Non-pigmented ciliary epithelial cell (primary cell): ENCODE results near the gene HNRNPDL.
"Not testable (repeated sequence)": the region's sequence is repeated elsewhere in the genome, so short reads cannot be mapped to it uniquely, and the experiment has no call there.

Source experiments
- DNase-seq: peaks from one replicate; pipeline ENCODE4 v3.0.0-alpha.2; 2010; ENCODE audit warnings: low read depth

HNRNPDL gene

DNA sequence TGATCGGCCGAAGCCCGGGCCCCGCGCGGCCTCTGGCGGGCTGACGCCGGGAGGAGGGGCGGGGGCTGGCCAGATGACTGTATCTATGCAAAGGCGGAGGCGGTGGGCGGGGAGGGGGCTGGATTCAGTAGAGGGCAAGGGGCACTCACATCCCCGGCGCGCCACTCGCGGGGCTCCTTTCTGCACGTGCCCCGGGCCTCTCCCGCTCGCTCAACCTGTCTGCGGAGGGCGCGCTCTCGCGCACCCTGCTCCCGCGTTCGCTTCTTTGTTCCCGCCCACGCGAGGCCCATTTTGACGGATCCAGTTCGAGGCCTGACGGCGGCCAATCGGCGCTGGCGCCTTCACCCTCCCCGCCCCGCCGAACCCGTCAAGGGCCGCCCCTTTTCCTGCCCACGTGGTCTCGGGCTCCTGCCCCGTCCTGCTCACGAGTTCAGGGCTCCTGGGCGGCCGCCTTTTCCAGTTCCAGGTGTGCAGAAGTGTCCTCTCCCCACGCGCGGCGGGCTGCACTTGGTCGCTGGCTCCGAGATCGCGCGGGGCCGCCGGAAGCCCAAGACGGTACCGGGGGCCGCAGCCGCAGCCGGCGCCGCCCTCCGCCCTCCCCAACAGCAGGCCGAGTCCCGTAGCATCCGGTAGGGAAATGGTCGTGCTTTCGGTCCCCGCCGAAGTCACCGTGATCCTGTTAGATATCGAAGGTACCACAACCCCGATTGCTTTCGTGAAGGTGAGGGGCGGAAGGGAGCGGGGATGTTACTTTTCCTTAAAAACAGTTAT, at the start of gene HNRNPDL, which contains the start of gene ENOPH1:
HNRNPDL (minus strand) TSS at position 270 of the 771 bp plus-strand sequence. CDS start 772 bp downstream, outside the sequence.
ENOPH1 (plus strand) TSS at position 398 of the 771 bp plus-strand sequence; CDS start at position 638, 240 bp downstream.
- peak; percentile 78 for DNase-seq

DNA sequence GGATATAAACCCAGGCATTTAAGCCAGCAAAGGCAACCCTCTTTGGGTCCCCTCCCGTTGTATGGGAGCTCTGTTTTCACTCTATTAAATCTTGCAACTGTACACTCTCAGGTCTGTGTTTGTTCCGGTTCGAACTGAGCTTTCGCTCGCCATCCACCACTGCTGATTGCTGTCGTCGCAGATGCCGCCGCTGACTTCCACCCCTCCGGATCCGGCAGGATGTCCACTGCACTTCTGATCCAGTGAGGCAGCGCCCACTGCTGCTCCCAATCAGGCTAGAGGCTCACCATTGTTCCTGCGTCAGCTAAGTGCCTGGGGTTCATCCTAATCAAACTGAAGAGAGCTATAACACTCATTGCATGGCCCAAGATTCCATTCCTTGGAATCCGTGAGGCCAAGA, 49.3 kb upstream of the HNRNPDL start:
- DNase-seq: no peak

DNA sequence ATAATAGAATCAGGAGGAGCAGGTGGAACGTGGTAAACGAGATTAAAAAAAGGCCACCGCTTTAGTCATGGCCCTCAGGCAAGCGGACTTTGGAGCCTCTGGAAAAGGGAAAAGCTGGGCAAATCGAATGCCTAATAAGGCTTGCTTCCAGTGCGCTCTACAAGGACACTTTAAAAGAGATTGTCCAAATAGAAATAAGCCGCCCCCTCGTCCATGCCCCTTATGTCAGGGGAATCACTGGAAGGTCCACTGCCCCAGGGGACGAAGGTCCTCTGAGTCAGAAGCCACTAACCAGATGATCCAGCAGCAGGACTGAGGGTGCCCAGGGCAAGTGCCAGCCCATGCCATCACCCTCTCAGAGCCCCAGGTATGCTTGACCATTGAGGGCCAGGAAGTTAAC, 47.2 kb upstream of the HNRNPDL start:
- not testable (repeated sequence) for DNase-seq

DNA sequence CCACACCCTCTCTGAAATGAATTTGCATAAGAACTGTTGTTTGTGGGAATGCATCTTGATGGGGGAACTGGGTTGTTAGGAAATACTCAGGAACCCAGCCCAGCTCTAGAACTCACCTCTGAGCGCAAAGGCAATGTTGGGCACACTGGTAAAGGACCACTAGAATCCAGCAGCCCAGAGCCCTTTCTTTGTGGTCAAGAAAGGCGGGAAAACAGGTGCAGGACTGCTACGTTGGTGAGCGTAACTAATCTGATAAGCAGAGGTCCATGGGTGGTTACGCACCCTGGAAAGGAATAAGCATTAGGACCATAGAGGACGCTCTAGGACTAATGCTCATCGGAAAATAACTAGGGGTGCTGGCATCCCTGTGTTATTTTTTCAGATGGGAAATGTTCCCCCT, 45.7 kb upstream of the HNRNPDL start:
- not testable (repeated sequence) for DNase-seq

DNA sequence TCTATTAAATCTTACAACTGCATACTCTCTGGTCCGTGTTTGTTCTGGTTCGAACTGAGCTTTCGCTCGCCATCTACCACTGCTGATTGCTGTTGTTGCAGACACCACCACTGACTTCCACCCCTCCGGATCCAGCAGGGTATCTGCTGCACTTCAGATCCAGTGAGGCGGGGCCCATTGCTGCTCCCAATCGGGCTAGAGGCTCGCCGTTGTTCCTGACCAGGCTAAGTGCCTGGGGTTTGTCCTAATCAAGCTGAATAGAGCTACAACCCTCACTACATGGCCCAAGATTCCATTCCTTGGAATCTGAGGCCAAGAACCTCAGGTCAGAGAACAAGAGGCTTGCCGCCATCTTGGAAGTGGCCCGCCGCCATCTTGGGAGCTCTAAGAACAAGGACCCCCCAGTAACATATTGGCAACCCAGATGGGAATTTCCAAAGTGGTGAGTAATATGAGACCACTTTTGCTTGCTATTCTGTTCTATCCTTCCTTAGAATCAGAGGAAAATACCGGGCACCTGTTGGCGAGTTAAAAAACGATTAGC, 43.4 kb upstream of the HNRNPDL start:
- DNase-seq: no peak

DNA sequence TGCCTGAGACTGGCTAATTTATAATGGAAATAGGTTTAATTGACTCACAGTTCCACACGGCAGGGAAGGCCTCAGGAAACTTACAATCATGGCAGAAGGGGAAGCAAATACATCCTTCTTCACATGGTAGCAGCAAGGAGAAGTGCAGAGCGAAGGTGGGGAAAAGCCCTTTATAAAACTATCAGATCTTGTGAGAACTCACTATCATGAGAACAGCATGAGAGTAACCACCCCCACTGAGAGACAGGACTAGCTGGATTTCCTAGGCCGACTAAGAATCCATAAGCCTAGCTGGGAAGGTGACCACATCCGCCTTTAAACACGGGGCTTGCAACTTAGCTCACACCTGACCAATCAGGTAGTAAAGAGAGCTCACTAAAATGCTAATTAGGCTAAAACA, 42.8 kb upstream of the HNRNPDL start:
- DNase-seq: not testable (repeated sequence)

DNA sequence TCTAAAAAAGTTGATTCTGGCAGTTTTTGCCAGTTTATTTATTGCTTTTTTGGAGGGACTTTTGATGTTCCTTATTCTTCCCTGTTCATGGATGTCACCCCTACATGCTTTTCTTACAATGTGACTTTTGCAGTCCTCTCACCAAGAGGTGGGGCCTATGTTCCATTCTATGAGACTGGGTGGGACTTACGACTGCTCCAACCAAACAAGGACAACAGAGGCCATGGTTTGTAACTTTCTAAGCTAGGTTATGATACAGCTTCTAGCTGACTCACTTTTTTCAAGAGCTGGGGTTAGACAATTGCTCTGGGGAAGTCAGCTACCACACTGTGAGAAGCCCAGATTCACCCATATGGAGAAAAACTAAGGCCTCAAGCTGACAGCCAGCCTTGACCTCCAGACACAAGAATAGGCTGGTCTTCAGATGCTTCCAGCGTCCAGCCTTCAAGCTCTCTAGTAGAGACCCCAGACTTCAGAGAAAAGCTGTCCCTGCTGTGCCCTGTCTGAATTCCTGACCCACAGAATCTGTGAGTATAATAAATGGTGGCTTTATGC, 39.6 kb upstream of the HNRNPDL start:
- DNase-seq: peak; percentile 47

DNA sequence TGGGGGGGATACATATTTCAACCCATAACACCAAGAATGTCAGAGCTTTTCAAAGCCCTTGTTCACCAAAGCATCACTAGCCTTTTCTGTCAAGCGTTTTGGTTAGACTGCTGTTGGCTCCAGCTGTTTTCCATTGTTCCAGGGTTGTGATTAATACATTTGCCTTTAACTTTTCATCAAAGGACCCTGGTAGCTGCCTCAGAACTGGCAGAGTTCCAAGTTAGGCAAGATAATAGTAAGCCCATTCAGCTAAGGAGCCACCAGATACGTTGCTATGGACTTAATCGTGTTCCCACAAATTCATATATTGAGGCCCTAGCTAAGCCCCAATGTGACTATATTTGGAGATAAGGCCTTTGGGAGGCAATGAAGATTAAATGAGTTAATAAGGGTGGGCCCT, 37.2 kb upstream of the HNRNPDL start:
- DNase-seq: no peak

DNA sequence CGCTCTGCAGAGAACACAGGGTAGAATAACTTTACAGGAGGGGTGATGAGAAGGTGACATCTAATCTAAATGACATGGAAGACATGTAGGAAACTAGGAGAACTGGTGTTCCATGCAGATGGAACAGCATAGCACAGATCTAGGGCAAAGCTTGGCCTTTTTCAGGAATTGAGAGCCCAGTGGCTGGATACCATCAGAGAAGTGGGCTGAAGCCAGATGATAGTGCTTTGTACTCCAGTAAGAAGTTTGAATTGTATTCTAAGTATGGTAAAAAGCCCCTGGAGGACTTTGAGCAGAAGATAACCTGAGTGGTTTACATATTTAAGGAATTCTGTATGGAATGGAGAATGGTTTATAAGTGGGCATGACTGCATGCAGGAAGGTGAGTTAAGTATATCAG, 33.0 kb upstream of the HNRNPDL start:
- no peak for DNase-seq

DNA sequence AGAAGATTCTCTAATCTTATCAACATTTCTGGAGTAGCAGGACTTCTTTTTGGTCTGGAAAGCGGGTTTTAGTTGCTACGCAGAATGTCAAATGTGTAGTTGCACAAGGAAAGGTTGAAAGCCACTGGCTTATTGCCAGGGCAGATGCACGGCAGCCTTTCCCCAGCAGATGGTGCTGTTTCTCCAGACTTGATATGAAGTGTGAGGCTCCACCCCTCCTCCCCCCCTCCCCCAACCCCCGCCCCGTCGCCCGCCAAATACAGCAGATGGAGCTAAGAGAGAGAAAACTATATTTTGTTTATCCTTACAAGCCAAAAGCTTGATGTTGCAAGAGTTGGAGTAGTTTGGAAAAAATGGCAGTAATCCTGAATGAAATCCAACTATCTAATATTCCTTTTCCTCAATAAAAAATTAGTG, 32.2 kb upstream of the HNRNPDL start:
- DNase-seq: peak; percentile 48

DNA sequence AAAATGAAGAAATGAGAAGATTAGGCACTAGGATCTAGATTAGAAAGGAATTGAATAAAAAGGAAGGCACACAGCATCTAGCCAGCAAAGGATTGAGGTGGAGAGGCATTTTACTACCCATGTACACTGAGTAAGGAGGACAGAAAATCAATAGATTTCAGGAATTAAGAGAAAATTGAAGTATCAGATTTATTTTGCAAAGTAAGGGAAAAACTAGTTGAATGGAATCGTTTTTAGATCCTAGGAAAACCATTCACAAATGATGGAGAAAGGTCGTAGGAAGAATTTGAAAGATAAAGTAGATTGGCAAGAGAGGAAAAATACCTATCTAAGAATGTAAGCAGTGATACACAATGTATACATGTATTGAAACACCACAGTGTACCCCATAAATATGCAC, 31.4 kb upstream of the HNRNPDL start:
- no peak for DNase-seq

DNA sequence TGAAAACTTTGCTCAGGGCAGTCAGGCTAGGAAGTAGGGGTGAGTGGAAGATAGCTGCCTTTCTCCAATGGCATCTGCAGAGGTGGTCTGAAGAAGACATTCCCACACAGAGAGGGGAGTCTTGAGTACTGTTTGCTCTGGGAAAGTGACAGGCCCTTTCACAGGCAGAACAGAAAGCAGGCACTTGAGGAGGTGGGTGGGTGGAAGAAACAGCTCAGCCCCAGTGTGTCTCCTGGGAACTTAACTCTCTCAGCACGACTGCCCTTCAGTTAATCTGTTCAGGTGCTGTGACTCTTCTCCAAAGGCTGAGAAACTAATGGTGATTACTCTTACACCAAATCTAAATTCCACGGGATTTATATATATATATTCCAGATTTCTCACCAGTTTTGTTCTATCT, 28.5 kb upstream of the HNRNPDL start:
- no peak for DNase-seq

DNA sequence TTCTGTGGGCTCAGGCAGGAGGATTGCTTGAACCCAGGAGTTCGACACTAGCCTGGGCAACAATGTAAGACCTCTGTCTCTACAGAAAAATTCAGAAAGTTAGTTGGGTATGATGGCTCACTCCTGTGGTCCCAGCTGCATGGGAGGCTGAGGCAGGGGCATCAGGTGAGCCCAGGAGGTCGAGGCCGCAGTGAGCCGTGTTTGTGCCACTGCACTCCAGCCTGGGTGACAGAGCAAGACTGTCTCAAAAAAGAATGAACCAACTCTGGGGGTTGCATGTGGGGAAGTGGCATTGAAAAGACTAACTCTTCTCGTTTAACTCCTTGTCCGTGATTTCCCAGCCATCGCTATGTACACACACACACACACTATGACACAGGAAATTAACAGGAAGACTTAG, 27.0 kb upstream of the HNRNPDL start:
- no peak for DNase-seq

DNA sequence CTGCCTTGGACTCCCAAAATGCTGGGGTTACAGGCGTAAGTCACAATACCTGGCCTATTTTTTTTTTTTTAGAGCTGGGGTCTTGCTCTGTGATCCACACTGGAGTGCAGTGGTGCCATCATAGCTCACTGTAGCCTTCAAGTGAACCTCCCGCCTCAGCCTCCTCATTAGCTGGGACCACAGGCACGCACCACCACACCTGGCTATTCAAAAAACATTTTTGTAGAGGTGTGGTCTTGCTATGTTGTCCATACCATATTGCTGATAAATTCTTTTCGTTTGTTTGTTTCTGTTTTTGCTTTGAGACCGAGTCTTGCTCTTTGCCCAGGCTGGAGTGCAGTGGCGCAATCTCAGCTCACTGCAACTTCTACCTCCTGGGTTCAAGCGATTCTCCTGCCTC, 21.8 kb upstream of the HNRNPDL start:
- DNase-seq: no peak

DNA sequence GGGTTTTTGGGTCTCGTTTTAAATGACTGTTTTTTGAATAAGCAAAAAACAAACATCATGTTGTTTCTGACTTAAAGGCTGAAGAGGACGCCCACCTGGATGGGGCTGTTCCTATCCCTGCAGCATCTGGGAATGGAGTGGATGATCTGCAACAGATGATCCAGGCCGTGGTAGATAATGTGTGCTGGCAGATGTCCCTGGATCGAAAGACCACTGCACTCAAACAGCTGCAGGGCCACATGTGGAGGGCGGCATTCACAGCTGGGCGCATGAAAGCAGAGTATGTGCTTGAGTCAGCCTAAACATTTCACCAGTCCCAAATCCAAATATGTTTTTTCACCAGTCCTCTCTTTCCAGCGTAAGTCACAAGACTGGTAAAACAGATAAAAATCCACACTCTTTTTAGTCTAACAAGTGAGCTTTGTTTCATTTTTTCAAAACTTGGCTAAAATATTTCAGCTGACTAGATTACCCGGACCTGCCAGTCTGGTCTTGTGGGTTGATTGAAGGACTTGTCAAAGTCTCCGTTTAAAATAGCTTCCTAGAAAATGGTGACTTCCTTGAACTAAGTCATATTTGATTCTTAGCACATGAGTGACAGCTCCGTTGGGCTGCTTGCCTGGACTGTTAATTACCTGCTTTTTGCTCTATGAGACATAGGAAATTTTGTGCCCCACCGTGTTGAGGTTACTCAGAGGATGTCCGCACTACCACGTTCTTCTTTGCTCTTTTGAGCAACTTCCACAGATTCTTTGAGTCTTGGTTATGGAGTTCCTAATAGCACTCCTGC, 20.9 kb upstream of the HNRNPDL start:
- DNase-seq: no peak

DNA sequence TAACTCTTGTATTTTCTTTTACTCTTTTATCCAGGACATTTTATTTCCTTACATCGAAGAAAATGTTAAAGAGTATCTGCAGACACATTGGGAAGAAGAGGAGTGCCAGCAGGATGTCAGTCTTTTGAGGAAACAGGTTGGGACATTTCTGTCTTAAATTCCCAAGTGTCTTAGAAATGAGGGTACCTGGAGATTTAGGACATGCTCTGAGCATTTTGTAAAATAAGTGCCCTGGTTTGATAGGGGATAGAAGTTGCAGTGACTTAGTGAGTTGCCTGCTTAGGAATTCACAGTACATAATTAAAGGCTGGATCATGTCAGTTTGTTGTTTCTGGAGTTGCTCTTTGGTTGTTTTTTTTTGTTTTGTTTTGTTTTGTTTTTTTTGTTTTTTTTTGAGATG, 17.6 kb upstream of the HNRNPDL start:
- DNase-seq: no peak

DNA sequence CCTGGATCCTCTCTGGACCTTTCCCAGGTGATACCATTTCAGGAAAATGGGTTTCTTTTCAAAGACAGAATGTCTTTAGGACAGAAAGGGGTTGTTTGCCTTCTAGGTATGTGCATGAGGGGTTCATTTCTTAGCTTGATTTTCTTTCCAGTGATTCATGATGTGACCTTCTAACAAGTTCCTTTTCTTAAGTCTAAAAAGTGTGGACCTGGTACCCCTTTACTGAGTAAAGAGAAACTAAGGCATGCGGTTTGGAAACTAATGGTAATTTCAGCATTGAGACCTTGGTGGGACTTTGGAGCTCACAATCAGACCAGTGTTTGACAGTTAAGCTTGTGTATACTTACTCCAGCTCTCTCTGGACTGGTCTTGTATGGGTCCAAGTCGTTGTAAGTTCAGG, 8.8 kb upstream of the HNRNPDL start:
- DNase-seq: no peak

DNA sequence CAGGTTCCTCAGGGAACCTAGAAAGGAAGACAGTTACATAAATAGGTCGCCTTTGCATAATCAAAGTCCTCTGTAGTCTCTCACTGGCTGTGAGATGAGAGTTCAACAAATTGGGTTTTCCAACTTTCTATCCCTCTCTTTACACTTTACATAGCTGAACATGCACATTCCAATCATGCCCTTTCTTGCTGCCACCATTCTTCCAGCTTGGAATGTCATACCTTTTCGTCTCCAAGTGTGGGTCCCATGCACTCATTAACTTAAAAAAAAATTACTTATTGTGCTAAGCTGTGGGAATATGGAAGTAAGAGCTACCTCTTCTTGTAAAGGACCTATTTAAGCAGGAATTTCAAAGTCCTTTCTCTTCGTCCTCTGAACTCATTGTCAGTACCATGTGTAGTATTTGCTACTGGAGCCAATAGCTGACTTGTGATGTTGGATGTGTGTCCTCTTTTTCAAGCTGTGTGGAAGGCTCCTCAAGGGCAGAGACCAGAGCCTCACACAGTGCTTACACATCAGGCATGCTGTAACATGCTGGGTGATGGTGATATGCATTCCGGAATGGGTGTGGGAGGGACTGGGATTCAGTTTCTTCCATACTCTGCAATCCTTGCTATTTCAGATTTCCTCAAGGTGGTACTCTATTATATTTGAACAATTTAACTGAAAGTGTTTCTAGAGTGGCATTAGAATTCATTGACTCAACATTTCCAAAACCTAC, 7.2 kb upstream of the HNRNPDL start:
- no peak for DNase-seq

DNA sequence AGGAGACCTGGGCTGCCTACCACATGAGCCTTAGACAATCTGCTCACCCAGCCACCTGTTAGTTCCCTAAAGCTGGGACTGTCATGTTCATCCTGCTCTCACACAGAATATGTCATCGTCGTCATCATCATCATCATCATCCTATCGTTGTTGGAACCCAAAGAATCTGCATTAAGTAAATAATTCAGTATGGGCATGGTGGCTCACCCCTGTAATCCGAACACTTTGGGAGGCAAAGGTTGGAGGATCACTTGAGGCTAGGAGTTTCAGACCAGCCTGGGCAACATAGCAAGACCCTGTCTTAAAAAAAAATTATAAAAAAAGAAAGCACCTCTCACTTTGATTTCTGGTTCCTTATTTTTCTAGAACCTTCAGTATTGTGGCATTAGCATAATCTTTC, 6.5 kb upstream of the HNRNPDL start:
- no peak for DNase-seq

DNA sequence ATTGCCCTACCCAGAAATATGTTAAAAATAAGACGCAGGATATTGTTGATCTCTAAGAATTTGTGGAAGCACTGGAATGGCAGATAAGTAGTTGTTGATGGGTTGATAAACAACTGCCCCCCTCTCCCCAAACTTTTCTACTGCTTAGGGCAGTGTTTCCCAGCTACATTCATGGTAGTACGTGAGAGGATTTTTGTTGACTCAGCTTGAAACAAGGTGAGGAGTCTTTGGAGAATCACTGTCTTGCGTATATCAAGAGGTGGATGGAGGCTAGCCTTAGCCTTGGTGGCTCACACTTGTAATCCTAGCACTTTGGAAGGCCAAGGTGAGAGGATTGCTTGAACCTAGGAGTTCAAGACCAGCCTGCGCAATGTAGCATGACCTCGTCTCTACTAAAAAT, 5.9 kb upstream of the HNRNPDL start:
- no peak for DNase-seq

DNA sequence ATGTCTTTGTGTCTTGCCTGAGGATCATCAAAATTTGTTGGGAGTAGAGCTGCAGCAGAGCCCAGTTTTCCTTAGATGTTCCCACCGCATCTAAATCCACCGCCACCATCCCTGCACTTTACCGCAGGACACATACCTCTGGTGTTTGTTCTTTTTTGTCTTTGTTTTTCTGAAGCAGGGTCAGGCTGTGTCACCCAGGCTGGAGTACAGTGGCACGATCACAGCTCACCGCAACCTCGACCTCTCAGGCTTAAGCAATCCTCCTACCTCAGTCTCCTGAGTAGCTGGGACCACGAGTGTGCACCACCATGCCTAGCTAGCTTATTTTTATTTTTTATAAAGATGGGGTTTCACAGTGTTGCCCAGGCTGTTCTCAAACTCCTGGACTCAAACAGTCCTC, 4.7 kb upstream of the HNRNPDL start:
- no peak for DNase-seq

DNA sequence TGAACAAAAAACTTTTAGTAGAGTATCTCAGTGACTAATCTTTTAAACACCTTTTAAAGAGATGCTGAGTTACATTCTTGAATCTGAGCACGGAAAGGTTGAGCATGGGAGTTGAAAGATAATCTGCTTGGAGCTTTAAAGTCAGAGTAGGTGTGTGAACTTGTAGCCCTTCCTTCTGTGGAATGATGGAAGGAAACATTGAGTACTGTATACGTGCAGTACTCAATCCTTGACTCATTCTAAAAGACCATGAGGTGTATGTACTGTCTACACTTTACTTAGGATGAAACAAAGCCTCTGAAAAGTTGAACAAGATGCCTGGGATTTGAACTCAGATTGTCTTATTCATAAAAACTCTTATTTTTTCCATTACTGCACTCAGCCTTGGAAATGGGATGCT, 3.5 kb upstream of the HNRNPDL start:
- DNase-seq: no peak
